Activated naive CD8-positive, alpha-beta T cell (primary cell): ENCODE data around the gene CLEC4G.

Experiments
- H3K27ac Mint-ChIP-seq: one replicate; pipeline ENCODE4 v1.8.0; 2021; ENCODE audit warnings: mixed read lengths
- H3K27me3 Mint-ChIP-seq: one replicate; pipeline ENCODE4 v1.8.0; 2021; ENCODE audit warnings: mixed read lengths
- H3K36me3 Mint-ChIP-seq: one replicate; pipeline ENCODE4 v1.8.0; 2021; ENCODE audit warnings: mixed read lengths
- H3K4me1 Mint-ChIP-seq: one replicate; pipeline ENCODE4 v1.8.0; 2021; ENCODE audit warnings: low read depth, mixed read lengths
- H3K4me3 Mint-ChIP-seq: one replicate; pipeline ENCODE4 v1.8.0; 2021; ENCODE audit warnings: mild to moderate bottlenecking, mixed read lengths
- H3K9me3 Mint-ChIP-seq: one replicate; pipeline ENCODE4 v1.8.0; 2021; ENCODE audit warnings: low read depth, mixed read lengths

CLEC4G gene

GRCh38 chr19:7680606-7681339, 51.1 kb downstream of the CLEC4G start, which contains the start of gene TRAPPC5:
TSS of gene TRAPPC5 (plus strand) at chr19:7680833. CDS start at chr19:7682254, 1,421 bp downstream.
- peaks cover 5% of the 10 kb centered on the region for H3K27me3 Mint-ChIP-seq
- H3K27ac Mint-ChIP-seq: peak within 1 kb of the TSS; percentile 90
- peaks cover 48% of the 10 kb centered on the region for H3K4me1 Mint-ChIP-seq
- H3K9me3 Mint-ChIP-seq: no peaks in the 10 kb centered on the region
- no peaks in the 10 kb centered on the region for H3K36me3 Mint-ChIP-seq
- H3K4me3 Mint-ChIP-seq: peak within 1 kb of the TSS; percentile 90

DNA sequence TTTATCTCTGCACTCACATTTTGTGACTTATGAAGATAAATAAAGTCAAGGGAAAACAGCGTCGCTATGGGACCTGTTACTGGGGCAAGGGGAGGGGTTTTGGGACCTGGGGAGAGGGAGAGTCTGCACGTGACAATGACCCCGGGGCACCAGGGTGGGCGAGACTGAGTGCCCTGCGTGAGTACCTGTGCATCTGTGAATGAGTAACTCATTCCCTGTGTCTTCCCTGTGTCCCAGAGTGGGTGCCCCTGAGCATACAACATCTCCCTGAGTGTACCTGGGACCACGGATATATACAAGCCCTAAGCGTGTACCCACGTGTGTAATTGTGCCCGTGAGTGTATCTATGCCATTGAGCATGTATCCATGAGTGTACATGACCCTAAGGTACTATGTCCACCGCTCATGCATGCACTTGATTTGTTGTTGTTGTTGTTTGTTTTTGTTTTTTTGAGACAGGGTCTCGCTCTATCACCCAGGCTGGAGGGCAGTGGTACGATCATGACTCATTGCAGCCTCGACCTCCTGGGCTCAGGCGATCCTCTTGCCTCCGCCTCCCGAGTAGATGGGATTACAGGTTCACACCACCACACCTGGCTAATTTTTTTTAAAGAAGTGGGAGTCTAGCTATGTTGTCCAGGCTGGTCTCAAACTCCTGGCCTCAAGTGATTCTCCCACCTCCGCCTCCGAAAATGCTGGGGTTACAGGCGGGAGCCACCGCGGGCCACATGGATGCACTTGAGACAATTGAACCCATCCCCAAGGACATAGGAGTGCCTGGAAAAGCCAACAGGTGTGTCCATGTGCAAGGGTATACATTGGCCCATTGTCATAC, 51.9 kb downstream of the CLEC4G start:
- Mint-ChIP-seq H3K27ac (peak overlapping the region; percentile 85), H3K27me3 (peaks cover 5% of the 10 kb centered on the region), H3K9me3 (no peaks in the 10 kb centered on the region), H3K4me3 (peak overlapping the region; percentile 90), H3K36me3 (no peaks in the 10 kb centered on the region), H3K4me1 (peaks cover 46% of the 10 kb centered on the region)

DNA sequence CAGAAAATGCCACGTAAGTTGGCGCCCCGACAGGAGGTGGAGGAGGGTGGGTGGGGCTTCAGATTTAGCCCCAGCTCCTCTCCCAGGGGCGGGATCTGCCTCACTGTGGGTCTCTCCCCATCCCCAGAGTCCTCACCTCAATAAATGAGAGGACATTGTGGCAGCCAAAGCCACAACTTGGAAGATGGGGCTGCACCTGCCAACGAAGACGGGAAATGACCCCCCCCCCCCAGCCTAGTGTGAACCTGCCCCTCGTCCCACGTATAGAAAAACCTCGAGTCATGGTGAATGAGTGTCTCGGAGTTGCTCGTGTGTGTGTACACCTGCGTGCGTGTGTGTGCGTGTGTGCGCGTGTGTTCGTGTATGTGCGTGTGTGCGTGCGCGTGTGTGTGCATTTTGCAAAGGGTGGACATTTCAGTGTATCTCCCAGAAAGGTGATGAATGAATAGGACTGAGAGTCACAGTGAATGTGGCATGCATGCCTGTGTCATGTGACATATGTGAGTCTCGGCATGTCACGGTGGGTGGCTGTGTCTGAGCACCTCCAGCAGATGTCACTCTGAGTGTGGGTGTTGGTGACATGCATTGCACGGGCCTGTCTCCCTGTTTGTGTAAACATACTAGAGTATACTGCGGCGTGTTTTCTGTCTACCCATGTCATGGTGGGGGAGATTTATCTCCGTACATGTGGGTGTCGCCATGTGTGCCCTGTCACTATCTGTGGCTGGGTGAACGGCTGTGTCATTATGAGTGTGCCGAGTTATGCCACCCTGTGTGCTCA, 52.7 kb downstream of the CLEC4G start:
- Mint-ChIP-seq H3K27ac (peak overlapping the region; percentile 85), H3K4me1 (peaks cover 50% of the 10 kb centered on the region), H3K4me3 (peak overlapping the region; percentile 90), H3K27me3 (peaks cover 8% of the 10 kb centered on the region), H3K36me3 (no peaks in the 10 kb centered on the region), H3K9me3 (no peaks in the 10 kb centered on the region)
